IPS-NIHi7 (cell line): ENCODE measurements around the gene LRRC49.

Source experiments
- DNase-seq: peaks from one replicate; pipeline ENCODE4 v3.0.0; 2012; ENCODE audit warnings: mixed read lengths; ENCODE audit errors: extremely low spot score

LRRC49 gene

GRCh38 chr15:71052356-71052755 is 159.7 kb downstream of the LRRC49 start:
- DNase-seq = no peak

- DNase-seq = no peak
These were observed 161.8 kb downstream of the LRRC49 start for GRCh38 chr15:71054286-71054952.

GRCh38 chr15:71055461-71055860 is 162.8 kb downstream of the LRRC49 start:
- DNase-seq = no peak

DNA sequence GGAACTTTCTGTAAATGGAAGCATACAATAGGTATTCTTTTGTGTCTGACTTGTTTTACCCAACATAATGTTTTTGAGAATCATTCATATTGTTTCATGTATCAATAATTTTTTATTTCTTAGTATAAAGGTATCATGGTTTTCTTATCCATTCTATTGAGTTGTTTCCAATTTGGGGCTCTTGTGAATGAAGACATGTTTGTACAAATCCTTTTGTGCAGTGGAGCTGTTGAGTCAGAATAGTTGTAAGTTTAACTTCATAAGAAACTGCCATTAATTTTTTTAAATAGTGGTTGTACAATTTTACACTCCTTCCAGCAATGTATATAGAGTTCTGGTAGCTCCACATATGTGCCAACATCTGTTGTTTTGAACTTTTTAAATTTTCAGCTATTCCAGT is 163.5 kb downstream of the LRRC49 start:
- no peak for DNase-seq

DNA sequence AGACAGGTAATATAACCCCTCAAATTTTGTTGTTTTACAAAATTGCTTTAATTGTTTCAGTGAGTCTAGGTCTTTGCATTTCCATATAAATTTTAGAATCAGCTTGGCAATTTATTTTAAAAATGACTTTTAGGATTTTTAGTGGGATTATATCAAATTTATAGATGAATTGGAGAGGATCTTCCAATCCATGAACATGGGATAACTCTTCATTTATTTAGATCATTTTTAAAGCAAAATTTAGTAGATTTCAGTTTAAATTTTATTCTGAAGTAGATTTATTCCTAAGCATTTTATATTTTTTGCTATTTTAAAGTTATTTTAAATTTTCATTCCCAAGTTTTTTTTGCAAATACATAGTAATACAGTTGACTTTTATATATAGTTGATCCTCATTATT is 164.5 kb downstream of the LRRC49 start:
- no peak for DNase-seq

GRCh38 chr15:71057581-71057980 is 165.0 kb downstream of the LRRC49 start:
- DNase-seq = no peak

GRCh38 chr15:71060983-71061382 is 168.4 kb downstream of the LRRC49 start:
- DNase-seq = no peak

- DNase-seq = no peak
These were observed 174.4 kb downstream of the LRRC49 start for GRCh38 chr15:71066983-71067382.

DNA sequence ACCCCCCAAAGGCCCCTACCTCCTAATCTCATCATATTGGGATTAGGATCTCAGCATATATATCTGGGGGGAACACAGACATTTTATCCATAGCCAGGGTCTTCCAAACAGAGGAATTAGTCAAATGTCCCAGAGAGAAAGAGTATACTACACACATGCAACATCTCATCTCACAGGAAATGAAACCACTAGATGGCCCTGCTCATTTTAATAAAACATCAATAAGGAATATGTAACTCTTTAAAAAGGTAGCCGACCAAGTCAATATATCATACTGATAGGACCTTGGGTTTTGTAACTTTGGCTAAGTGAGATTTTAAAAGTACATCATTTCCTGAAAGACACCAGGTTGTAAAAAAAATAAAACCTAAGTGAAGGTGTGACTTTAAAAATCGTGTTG is 177.1 kb downstream of the LRRC49 start:
- no peak for DNase-seq

- DNase-seq = no peak
These were observed 178.9 kb downstream of the LRRC49 start for GRCh38 chr15:71071529-71071928.

DNA sequence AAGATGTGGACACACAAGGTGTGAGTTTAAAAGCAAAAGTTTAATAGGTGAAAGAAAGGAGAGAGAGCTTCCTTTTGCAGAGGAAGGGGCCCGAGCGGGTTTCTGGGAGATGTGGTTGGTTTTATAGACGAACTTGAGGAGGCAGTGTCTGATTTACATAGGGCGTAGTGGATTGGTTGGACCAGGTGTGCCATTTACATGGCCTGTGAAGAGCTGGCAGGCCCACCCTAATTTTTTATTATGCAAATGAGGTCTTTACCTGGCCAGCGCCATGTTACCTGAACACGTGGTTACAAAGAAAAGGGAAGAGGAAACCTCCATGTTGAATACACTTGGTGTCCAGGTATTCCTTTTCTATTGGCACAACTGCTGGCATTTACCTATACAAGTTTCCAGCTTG is 179.8 kb downstream of the LRRC49 start:
- no peak for DNase-seq

- DNase-seq = no peak
These were observed 186.0 kb downstream of the LRRC49 start for GRCh38 chr15:71078506-71079207.

DNA sequence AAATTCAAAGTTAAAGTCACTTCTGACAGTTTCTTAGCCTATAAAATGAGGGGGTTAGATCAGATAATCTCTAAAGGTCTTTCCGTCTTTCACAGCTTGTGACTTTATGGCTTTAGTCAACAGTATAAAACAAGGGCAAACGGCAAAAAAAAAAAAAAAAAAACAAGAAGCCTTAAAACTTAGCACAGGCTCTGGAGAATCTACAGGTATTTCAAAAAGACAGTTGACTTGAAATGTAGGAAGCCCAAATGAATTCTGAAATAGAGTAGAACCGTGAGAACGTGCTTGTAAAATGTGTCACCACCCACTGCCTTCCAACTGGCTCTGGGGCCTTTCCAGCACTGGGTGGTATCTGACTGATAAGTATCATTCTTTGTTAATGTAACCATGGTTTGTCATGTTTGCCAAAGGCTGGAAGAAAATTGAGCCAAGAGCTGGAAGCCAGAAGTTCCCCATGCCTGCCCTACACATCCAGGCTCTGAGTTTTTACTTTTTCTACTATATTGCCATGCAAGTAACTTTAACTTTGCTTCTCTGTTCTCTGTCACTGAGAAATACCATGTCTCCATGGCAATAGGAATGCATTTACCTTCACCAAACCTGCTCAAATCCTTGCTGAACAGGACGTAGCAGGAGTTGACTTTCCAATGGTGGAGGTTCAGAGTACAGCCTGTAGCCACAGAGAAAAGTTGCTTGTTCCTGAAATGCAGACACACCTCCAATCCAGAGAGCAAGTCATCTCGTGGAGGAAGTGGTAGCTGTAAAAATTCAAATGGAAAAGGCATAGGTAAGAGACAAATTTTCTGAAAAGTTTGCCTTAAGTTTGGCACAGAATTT is 186.8 kb downstream of the LRRC49 start:
- no peak for DNase-seq

- DNase-seq = no peak
These were observed 187.5 kb downstream of the LRRC49 start for GRCh38 chr15:71080166-71080565.

DNA sequence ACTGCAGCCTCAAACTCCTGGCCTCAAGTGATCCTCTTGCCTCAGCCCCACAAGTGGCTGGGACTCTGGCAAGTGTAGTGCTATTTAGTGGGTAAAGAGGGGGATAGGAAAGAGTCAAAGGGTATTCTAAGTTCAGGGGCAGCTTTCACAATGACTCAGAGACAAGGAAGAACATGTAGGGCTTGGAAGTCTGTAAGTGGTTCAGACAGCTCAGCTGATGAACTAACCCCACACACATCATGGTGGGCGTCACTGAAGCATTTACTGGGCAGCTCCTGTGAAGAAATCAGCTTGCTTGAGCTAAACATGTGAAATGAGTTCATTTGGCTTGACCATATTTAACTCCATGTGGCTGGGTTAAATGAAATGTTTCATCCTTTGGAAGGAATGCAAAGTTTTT is 188.1 kb downstream of the LRRC49 start:
- no peak for DNase-seq

GRCh38 chr15:71082803-71083202 is 190.2 kb downstream of the LRRC49 start:
- no peak for DNase-seq

DNA sequence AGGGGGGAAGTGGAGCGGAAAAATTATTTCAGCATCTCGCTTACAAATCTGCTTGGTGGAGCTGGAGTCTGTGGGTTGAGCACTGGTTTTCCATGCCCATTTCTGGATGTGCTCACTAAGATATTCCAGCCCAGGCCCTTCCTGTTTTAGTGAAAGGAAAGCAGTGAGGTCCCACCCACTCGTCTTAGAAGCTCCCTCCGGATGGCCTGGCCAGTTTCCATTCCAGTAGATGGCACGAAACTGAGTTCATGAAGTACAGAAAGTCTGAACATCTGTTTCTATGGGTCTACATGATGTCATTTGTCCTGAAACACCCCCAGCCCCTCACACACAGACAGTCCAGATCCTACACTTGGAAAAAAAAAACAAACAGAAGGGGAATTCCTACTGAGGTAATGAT is 190.7 kb downstream of the LRRC49 start:
- no peak for DNase-seq

- no peak for DNase-seq
These were observed 191.6 kb downstream of the LRRC49 start for GRCh38 chr15:71084264-71084663.

GRCh38 chr15:71085809-71086208 is 193.2 kb downstream of the LRRC49 start:
- peak; percentile 56 for DNase-seq

- DNase-seq = no peak
These were observed 195.5 kb downstream of the LRRC49 start for GRCh38 chr15:71088155-71088554.

DNA sequence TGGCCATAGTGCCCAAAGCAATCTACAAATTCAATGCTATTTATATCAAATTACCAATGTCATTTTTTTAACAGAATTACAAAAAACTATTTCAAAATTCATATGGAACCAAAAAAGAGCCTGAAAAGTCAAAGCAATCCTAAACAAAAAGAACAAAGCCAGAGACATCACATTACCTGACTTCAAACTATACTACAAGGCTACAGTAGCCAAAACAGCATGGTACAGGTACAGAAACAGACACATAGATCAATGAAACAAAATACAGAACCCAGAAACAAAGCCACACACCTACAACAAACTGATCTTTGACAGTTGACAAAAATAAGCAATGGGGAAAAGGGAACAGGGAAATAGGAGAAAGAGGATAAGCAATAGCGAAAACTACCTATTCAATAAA is 196.1 kb downstream of the LRRC49 start:
- DNase-seq = no peak

DNA sequence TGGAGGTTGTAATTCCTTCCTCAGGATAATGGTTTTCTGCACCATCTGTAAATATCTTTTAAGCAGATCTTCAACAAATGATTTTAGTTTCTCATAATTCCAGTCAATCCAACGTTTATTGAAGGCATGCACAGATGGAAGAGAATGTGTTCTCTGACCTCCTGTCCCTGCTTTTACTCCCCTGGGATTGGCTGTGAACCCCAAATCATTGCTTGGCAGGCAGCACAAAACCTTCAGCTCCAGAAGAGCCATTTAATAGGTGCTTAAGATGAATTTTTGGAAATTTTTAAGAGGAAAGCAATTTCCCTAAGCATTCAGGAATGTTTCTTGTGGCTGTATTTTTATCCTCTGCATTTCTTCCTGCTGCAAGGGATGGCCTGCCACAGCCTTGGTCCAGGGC is 197.2 kb downstream of the LRRC49 start:
- no peak for DNase-seq

DNA sequence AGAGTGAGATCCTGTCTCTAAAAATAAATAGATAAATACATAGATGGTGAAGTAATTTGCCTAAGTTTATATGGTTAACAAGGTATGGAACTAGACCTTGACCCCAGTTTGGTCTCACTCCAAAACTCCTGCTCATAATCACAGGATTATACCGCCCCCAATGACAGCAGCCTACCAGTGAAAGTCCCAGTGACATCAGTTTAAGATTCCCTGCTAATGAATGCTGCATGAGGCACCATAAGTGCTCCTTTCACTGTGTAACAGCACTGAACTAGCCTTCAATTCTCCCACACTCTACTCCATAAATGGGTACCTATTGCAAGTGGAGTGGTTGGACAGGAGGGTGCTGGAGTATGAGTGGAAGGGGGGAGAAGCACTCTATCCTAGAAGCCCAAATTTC is 199.0 kb downstream of the LRRC49 start:
- DNase-seq = no peak
